OCI-LY7 (cell line): ENCODE measurements around the gene LPAR3. TPM values are rescaled to one million over a fixed set of nuclear protein-coding genes. Genes with fewer than 3 reads are reported as not detected.

Experiments used
- BruUV-seq: library from RNA; stranded (reverse); fragments of 400-500 nt; replicated peaks from 2 replicates; lab custom pipeline; 2021; lab: Mats Ljungman, UMichigan
- CTCF ChIA-PET: fragments of 300-600 bp; sonication (Branson Sonifier 250); formaldehyde crosslinking; loops from one replicate; lab custom pipeline; 2022; ENCODE audit warnings: antibody characterized with exemption; ENCODE audit not compliant: unreplicated experiment; lab: Charles Lee
- POLR2A ChIA-PET: fragments of 300-600 bp; sonication (Branson Sonifier 250); formaldehyde crosslinking; loops from one replicate; lab custom pipeline; 2022; ENCODE audit warnings: antibody characterized with exemption; lab: Charles Lee
- DNase-seq: peaks from one replicate; pipeline ENCODE4 v3.0.0-alpha.2; 2015; ENCODE audit warnings: low spot score
- H2AFZ ChIP-seq: fragments of 200-600 bp; sonication (generic), shearing (Covaris generic); 2 replicates; pipeline ENCODE4 v1.6.1; 2014; ENCODE audit warnings: mild to moderate bottlenecking, antibody characterized with exemption, low read length, moderate library complexity
- H3K27ac ChIP-seq: fragments of 200-600 bp; sonication (generic); 2 replicates; pipeline ENCODE4 v1.5.1; 2014; ENCODE audit warnings: mixed run types, low read depth, mild to moderate bottlenecking, moderate library complexity, low read length, inconsistent platforms; ENCODE audit not compliant: poor library complexity, severe bottlenecking
- H3K36me3 ChIP-seq: fragments of 200-600 bp; sonication (generic); 2 replicates; pipeline ENCODE4 v1.6.1; 2014; ENCODE audit warnings: mild to moderate bottlenecking, antibody characterized with exemption, low read length, moderate library complexity, mixed read lengths; ENCODE audit not compliant: insufficient read depth
- H3K4me1 ChIP-seq: fragments of 200-600 bp; sonication (generic); 2 replicates; pipeline ENCODE4 v1.5.1; 2014; ENCODE audit warnings: mild to moderate bottlenecking, low read length; ENCODE audit not compliant: insufficient read depth, poor library complexity, severe bottlenecking
- H3K4me2 ChIP-seq: fragments of 200-600 bp; sonication (generic); 2 replicates; pipeline ENCODE4 v1.6.1; 2014; ENCODE audit warnings: mild to moderate bottlenecking, low read length
- H3K4me3 ChIP-seq: fragments of 200-600 bp; sonication (generic); 2 replicates; pipeline ENCODE4 v1.5.1; 2014; ENCODE audit warnings: mild to moderate bottlenecking, low read depth, low read length; ENCODE audit not compliant: poor library complexity, severe bottlenecking
- H3K79me2 ChIP-seq: fragments of 200-600 bp; sonication (generic); 2 replicates; pipeline ENCODE4 v1.6.1; 2016; ENCODE audit warnings: low read depth, mild to moderate bottlenecking, low read length, moderate library complexity, mixed read lengths; ENCODE audit not compliant: insufficient read depth
- H3K9me2 ChIP-seq: fragments of 200-600 bp; sonication (generic); 2 replicates; pipeline ENCODE4 v1.6.1; 2016; ENCODE audit warnings: mild to moderate bottlenecking, low read length, mixed read lengths; ENCODE audit not compliant: insufficient read depth
- H3K9me3 ChIP-seq: fragments of 200-600 bp; sonication (generic); 2 replicates; pipeline ENCODE4 v1.6.1; 2014; ENCODE audit warnings: mild to moderate bottlenecking, mixed run types, low read length, mixed read lengths
- H4K20me1 ChIP-seq: fragments of 200-600 bp; sonication (generic); 2 replicates; pipeline ENCODE4 v1.6.1; 2014; ENCODE audit warnings: mild to moderate bottlenecking, antibody characterized with exemption, low read length, moderate library complexity, mixed read lengths; ENCODE audit not compliant: insufficient read depth
- EZH2phosphoT487 ChIP-seq: fragments of 200-600 bp; sonication (generic); IDR thresholded peaks from 2 replicates; pipeline ENCODE4 v1.6.1; 2018; ENCODE audit warnings: low read depth, borderline replicate concordance, mild to moderate bottlenecking, mixed run types, antibody characterized with exemption, low read length, moderate library complexity, mixed read lengths
- intact Hi-C: fragments of 100-400 bp; cut with micrococcal nuclease; formaldehyde crosslinking; loops from one replicate; pipeline ENCODE4 v1.10.0; 2022; ENCODE audit not compliant: unreplicated experiment
- total RNA-seq, 2 experiments: library from RNA; depleted of rRNA in 1 of 2; stranded (reverse); fragments of >200 nt in 1 of 2; shearing (Covaris generic) in 1 of 2; gene quantifications; 2 replicates each; pipeline ENCODE4 v1.2.3, GENCODE V29; 2014 to 2022
- TF ChIP-seq, protein P1 (sequence below): fragments of 200-600 bp; sonication (generic); conservative IDR thresholded peaks from 2 replicates; pipeline ENCODE4 v1.5.1; 2014; ENCODE audit warnings: mild to moderate bottlenecking, antibody characterized with exemption, low read length, moderate library complexity, mixed read lengths

LPAR3 gene
- total RNA-seq, 2 experiments from 2014 or later, result not detected

DNA sequence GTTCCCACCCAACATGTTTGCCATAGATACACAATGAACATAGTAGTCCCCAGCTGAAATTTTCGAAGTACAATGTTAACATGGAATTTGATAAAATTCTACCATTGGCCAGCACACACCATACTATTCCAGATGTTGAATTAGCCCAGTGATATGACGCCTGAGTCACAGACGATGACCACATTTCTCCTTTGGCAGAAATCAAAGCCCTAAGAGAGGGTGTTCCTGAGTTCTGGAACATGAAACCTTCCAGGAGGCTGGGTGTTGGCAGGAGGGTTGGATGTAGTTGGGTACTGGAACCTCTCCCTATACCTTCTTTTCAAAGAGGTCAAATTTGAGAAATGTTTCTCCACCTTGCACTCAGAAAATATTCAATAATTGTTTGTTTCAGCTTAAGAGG, 37.8 kb downstream of the LPAR3 start:
- CTCF ChIA-PET, result no interaction called here
- POLR2A ChIA-PET, result no interaction called here
- H3K4me2 ChIP-seq, result no peak overlapping the region
- H3K4me1 ChIP-seq, result peaks cover 10% of the 10 kb centered on the region
- no peaks in the 10 kb centered on the region for H3K36me3 ChIP-seq
- intact Hi-C loops, result no loop called here
- H2AFZ ChIP-seq, result no peak overlapping the region
- no peaks in the 10 kb centered on the region for H3K79me2 ChIP-seq
- no peak overlapping the region for H3K4me3 ChIP-seq
- H3K27ac ChIP-seq, result no peak overlapping the region
- no peaks in the 10 kb centered on the region for H3K9me2 ChIP-seq
- TF ChIP-seq EZH2phosphoT487, result no peak
- TF ChIP-seq, protein P1, sequence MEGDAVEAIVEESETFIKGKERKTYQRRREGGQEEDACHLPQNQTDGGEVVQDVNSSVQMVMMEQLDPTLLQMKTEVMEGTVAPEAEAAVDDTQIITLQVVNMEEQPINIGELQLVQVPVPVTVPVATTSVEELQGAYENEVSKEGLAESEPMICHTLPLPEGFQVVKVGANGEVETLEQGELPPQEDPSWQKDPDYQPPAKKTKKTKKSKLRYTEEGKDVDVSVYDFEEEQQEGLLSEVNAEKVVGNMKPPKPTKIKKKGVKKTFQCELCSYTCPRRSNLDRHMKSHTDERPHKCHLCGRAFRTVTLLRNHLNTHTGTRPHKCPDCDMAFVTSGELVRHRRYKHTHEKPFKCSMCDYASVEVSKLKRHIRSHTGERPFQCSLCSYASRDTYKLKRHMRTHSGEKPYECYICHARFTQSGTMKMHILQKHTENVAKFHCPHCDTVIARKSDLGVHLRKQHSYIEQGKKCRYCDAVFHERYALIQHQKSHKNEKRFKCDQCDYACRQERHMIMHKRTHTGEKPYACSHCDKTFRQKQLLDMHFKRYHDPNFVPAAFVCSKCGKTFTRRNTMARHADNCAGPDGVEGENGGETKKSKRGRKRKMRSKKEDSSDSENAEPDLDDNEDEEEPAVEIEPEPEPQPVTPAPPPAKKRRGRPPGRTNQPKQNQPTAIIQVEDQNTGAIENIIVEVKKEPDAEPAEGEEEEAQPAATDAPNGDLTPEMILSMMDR, result no peak
- DNase-seq, result no peak
- no peaks in the 10 kb centered on the region for H4K20me1 ChIP-seq
- no TSS peak for BruUV-seq
- H3K9me3 ChIP-seq, result no peaks in the 10 kb centered on the region

DNA sequence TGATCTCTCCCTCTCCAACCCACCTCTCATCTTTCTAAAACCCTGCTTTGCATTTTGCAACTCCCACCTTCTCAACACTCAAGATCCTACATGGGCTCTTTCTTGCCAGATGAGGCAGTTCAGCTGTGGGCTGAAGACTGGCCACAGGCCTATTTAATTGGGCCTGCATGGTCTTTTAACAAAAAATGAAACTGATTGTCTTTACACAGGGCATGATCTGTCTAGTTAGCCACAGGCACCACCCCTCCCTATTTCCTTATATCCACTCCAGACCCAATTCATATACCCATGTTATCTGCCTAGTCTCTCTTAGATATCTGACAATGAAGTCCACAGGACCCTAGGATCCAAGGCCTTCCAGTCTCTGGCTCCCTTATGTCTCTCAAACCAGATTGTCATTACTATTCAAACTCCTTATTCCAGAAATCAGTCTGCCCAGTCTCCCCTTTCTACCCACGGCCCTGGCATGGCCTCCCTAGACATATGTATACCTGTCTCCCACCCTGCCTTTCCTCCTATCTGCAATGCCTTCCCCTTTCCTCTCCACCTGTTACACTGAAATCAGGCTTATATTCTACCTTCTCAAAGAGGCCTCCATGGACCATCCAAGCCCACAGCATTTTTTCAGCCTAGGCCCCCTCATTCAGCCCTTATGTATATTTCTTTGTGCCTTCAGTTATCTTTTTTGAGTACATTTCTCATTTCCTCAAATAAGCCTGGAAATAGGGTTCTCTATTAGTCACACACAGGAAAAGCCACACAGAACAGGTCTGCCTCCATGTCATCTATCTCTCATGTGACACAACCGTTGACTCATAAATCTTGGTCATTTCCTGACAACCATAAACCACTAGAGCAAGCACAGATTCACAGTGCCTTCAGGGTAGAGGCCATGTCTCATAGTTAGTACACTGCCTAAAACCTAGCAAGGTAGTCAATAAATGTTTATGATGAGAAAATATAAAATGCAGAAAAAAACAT, 39.0 kb downstream of the LPAR3 start:
- ChIA-PET CTCF (no interaction called here), POLR2A (interaction anchor here (0.7 to 1.3 kb wide), 2 partner anchors 10 to 185 kb away, joined by 3 to 10 read pairs; no protein-coding TSS in a partner anchor)
- peak overlapping the region; percentile 69 for H2AFZ ChIP-seq
- H3K79me2 ChIP-seq, result no peaks in the 10 kb centered on the region
- no peaks in the 10 kb centered on the region for H3K9me2 ChIP-seq
- peaks cover 10% of the 10 kb centered on the region for H3K4me1 ChIP-seq
- intact Hi-C loops, result no loop called here
- no peaks in the 10 kb centered on the region for H3K9me3 ChIP-seq
- BruUV-seq, result no TSS peak
- H3K27ac ChIP-seq, result no peak overlapping the region
- TF ChIP-seq, protein P1, result no peak
- no peak for TF ChIP-seq EZH2phosphoT487
- peak; percentile 33 for DNase-seq
- H4K20me1 ChIP-seq, result no peaks in the 10 kb centered on the region
- no peaks in the 10 kb centered on the region for H3K36me3 ChIP-seq
- no peak overlapping the region for H3K4me3 ChIP-seq
- H3K4me2 ChIP-seq, result 0 out of 2 replicates have a peak overlapping the region, but pooled peaks have one; percentile 8
